Central memory CD4-positive, alpha-beta T cell (primary cell): ENCODE measurements around the gene CAVIN1.
"Not testable (repeated sequence)": the region's sequence is repeated elsewhere in the genome, so short reads cannot be mapped to it uniquely, and the experiment has no call there.

ENCODE experiments used
- DNase-seq: peaks from one replicate; pipeline ENCODE4 v3.0.0; 2022

Gene CAVIN1

DNA sequence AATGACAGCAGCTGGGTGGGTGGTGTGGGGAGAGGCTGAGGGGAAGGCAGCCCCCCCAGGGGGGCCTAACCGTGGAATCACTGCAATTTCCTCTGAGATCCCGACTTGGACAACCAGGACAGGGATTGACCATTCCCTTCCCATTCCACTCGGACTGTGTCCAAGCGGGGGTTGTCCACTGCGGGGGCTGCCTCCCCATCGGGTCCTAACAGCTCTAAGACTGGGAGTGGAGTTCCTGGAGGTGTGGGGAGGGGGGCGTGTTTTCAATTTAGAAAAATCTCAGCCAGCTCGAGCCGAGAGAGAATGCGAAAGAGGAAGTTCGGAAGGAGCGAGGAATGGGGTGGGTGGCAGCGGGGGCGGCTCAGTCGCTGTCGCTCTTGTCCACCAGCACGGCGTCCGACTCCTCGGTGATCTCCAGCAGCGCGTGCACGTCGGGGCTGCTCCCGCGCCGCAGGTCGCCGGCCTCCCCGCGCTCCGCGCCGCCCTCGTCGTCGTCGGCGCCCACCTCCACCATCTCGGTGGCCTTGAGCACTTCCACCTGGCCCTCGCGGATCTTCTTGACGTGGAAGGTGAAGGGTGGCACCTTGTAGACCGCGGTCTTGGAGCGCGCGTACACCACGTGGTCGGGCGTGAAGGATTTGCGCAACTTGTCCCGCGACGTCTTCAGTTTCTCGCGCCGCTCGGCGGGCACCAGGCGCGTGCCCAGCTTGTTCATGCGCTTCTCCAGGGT lies 18.6 kb downstream of the CAVIN1 start:
- no peak for DNase-seq

DNA sequence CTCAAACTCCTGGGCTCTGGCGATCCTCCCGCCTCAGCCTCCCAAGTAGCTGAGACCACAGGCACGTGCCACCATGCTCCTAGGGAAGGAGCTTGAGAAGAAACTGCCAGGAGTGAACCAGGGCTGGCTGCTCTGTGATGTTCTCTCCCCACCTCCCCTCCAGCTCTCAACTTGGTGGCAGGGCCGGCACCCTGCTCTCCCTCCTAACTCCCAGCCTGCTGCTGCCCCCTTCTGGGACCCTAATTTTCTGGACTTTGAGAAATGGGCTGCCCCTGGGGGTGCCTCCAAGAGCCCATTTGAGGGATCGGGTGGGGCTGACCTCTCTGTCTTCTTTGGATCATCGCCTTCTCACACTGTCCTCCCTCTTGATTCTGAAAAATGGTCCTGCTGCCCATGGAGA lies 19.9 kb downstream of the CAVIN1 start:
- no peak for DNase-seq

DNA sequence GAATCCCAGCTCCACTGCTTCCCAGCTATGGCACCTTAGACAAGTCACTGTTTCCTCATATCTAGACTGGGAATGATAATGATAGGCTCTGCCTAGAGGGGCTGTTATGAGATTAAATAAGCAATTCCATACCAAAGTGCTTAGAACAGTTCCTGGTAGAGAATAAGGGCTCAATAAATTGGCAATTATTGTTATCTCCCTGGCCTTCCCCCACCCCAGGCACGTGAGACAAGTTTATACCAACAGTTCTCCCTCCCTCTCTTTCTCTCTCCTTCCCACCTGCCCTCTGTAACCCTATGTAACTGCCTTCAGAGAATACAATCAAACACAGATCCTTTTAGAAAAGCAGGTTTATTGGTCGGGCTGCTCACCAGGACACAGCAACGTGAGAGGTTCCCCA lies 20.9 kb downstream of the CAVIN1 start:
- no peak for DNase-seq

DNA sequence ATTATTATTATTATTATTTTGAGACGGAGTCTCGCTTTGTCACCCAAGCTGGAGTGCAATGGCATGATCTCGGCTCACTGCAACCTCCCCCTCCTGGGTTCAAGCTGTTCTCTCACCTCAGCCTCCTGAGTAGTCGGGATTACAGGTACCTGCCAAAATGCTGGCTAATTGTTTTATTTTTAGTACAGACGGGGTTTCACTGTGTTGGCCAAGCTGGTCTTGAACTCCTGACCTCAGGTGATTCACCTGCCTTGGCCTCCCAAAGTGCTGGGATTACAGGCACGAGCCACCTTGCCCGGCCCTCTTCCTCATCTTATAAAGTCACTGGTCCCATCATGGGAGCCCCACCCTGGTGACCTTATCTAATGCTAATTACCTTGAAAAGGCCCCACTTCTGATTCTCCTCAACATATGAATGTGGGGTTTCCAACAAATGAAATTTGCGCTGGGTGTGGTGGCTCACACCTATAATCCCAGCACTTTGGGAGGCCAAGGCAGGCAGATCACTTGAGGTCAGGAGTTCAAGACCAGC lies 22.1 kb downstream of the CAVIN1 start:
- DNase-seq: not testable (repeated sequence)

DNA sequence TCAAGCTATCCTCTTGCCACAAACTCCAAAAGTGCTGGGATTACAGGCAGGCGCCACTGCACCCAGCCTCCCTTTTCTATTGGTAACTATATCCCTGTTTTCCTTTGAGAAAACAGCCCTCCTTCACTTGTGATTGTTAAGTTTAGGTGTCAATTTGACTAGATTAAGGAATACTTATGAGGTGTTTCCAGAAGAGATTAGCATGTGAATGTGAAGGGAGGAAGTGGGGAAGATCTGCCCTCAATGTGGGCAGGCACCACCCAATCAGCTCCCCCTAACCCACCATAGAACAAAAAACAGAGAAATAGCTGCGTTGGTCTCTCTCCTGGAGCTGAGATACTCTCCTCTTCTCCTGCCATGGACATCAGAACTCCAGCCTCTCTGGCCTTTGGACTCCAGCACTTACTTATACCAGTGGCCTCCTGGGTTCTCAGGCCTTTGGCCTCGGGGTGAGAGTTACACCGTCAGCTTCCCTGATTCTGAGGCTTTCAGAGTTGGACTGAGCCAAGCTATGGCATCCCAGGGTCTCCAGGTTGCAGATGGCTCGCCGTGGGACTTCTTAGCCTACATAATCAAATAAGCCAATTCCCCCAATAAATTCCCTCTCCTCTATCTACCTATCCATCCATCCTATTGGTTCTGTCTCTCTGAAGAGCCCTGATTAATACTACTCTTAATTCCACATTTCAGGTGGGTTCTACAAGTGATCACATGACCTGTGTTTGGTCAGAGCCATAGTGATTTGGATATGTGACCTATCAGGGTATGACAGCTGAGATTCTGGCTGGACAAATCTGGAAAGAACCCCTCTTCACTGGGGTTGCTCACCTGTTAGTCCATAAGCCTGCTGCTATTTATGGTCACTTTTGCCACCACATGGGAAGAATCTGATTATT lies 22.9 kb downstream of the CAVIN1 start:
- DNase-seq: no peak

DNA sequence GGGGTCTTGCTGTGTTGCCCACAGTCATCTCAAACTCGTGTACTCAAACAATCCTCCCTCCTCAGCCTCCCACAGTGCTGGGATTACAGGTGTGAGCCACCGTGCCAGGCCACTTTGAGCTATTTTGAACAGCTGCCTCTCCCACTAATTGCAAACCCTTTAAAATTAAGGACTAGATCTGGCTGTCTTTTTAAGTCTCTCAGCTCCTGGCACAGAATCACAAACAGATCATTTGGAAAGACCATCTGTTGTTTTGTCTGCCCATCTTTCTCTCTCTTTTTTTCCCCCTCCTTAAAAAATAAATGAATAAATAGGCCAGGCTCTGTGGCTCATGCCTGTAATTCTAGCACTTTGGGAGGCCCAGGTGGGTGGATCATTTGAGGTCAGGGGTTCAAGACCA lies 23.9 kb downstream of the CAVIN1 start:
- DNase-seq: no peak

DNA sequence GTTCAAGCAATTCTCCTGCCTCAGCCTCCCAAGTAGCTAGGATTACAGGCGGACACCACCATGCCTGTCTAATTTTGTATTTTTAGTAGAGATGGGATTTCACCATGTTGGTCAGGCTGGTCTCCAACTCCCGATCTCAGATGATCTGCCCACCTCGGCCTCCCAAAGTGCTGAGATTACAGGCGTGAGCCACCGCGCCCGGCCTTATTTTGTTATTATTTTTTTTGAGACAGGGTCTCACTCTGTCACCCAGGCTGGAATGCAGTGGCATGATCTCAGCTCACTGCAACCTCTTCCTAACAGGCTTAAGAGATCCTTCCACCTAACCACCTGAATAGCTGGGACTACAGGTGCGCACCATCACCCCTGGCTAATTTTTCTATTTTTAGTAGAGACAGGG lies 27.5 kb downstream of the CAVIN1 start:
- not testable (repeated sequence) for DNase-seq

DNA sequence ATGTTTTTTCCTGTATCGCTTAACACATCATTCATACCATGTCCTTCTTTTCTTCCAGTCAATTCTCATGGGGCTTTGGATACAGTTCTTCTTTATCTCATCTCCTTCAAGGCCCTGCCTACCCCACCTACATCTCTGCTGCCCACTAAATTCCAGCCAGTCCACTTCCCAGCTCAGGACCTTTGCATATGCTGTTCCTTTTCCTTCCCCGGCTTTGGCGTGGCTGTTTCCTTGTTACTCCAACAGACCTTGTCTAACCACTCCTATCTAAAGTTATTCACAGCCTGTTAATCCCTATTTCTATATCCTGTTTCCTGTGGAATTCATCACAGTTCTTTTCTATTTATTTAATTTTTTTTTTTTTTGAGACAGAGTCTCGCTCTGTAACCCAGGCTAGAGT lies 28.2 kb downstream of the CAVIN1 start:
- no peak for DNase-seq

DNA sequence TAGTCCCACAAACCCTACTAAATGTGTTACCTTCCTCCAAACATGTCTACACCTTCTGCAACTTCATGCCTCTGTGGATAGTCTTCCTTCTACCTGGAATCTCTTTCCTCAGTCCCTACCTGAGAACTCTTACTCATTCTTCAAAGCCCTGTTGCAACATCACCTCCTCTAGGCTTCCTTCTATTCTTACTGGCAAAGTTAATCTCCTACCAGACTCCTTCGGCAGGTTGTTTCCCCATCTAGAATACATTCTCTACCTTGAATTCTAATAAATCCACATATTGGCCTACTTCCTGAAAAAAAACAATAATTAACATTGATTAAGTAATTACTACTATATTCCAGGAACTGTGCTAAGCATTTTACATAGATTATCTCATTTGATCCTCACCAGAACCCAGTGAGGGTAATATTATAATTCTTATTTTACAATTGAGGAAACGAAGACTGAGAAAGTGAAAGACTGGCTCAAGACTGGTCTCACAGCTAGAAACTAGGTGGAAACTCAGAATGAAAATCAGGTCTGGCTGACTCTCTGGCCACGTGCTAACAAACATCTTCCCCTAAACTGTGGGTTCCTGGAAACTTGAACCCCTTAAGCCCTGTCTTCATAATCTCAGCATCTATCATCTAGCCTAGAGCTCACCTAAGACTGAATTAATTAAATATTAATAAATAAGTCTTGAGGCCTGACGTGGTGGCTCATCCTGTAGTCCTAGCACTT lies 30.2 kb downstream of the CAVIN1 start:
- no peak for DNase-seq

DNA sequence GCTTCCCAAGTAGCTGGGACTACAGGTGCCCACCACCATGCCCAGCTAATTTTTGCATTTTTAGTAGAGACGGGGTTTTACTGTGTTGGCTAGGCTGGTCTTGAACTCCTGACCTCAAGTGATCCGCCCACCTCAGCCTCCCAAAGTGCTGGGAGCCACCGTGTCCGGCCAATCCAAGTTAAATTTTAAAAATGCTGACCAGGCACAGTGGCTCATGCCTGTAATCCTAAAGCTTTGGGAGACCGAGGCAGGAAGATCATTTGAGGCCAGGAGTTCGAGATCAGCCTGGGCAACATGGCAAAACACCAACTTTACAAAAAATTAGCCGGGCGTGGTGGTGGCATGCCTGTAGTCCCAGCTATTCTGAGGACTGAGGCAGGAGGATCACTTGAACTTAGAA lies 31.6 kb downstream of the CAVIN1 start:
- not testable (repeated sequence) for DNase-seq

DNA sequence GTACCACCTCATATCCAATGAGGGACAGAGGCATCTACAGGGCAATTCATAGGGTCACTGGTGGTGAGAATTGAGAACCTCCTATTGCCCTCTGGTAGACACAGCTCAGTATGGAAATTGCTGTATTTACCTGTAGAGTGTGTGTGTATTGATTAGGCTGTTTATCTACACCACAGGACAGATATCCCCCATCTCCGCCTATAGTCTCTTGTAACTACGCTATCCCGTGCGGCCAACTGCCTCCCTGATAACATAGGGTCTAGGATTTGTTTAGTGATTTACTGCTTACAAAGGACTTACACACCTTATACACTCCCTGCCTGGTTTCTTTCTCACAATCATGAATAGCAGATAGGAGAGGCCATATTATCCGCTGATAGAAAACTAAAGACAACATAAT lies 33.2 kb downstream of the CAVIN1 start:
- no peak for DNase-seq

DNA sequence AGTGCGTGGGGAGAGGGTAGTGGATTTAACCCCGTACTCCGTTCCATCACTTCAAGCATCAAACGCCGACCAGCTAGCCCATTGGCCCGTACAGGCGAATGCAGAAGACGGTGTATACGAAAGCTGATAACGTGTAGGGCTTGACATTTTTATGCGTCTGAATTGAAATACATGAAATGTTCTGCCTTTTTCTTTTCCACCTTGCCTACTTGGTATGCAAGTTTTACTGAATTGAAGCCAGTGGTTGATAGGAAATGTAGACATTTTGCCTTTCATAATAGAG lies 34.0 kb downstream of the CAVIN1 start:
- no peak for DNase-seq

DNA sequence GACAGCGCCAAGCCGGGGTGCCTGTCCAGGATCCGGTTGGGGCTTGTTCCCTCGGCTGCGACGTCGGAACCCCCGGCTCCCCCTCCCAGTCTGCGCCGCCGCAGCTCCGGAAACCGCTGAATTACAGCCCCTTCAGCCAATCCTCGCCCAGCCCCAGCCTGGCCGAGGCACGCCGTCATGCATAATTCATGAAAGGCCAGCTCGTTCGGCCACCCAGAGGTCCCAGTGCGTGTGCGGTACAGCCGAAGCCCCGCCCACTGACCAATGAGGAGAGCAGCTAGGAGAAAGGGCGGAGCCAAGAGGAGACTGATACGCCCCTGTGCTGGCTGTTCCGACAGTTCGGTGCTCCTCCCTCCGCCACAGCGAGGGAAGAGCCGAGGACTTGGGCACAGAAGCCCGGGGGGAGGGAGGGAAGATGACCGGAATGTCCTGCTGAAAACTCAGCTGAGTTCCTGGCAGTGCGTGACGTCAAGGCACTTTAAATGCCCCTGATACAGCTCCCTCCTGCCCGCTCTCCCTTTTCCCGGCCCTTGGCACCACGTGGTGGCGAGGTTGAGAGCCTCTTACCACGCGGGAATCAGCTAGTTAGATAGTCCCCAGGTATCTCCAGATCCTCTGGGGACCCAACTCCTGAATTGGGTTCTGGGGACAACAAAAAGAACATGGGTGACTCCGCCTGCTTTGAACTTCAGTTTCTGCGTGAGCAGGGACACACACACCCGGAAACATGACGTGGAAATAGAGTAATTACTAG lies 34.5 kb downstream of the CAVIN1 start, which contains the start of gene STAT3:
STAT3 (minus strand) TSS at position 62 of the 754 bp plus-strand sequence. CDS start 39,926 bp downstream, outside the sequence.
- DNase-seq: peak; percentile 100

DNA sequence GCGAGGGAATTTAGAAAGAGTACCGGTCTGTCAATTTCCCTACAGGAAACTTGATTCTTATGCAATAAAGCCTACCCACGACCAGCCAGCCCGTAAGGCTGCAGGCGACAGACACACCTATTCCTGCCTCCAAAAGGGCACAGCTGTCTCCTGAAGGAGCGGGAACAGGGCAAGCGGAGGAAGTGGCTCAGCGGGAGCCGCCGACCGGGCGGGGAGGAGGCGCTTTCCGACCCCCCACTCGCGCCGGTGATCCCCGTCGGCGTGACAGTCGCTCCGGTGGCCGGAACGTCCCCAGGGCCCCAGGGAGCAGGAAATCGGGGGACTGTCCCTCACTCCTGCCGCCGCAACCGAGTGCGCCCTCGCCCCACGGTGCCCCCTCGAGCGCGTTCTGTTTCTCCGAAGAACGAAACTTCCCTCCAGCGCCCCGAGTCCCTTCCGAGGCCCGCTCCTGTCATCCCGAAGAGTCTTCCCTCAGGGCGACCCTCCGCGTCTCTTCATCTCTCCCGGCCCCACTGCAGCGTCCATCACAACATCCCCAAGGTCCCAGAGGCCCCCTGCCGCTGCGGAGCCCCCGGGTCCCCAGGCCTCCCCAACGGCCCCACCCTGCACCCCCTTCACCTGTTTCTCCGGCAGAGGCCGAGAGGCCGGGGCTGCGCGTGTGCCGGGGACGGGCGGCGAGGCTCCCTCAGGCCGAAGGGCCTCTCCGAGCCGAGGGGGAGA lies 35.2 kb downstream of the CAVIN1 start:
- DNase-seq: peak; percentile 29

DNA sequence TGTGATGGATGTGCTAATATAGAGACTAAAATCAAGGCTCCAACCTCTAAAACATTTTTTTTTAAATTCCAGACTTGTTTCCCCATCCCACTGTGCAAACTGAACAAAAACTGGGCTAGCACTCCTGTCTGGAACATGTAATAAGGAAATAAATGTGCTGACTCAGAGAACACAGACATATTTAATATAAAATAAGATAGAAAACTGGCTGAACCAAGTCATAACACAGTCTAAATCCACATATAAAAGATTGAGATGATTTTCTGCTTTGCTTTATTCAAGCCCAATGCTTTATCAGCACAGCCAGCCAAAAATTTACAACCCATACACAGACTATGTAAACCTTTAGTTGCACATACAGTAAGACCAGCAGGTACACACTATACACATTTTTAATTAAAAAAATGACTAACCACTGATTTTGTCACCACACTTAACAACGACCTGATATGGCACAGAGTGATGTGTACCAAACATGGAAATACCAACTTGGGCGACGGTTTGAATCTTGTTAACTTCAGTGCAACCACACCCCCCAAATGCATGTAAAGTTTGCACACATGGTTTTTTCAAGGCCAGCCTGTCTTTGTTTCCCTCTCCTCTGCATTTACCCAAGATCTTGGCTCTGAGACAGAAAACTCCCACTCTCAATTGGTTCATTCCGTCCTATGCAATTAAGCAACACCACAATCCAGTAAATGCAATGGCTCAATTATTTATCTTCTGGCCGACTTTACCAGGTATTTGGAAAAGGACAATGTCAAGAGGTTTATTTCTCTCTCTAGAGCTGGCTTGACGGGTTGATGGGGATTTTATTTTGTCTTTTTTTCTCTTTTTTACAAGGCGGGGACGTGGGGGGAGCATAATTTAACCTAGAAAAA lies 36.0 kb downstream of the CAVIN1 start:
- DNase-seq: peak; percentile 16

DNA sequence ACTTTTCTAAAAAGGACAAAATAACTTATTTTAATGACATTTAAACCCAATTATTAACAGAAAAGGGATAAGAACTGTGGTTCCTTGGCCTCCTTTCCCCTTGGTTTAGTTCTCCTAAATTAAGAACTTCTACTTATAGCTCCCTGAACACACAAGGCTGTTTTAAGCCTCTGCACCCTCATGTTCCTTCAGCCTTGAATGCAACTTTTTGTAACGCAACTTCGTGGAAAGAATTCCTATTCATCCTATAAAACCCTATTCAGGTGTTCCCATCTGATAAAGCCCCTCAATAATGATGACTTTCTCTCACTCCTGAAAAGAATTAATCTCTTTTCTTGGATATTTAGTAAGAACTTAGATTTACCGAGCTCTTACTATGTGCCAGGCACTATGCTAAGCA lies 41.2 kb downstream of the CAVIN1 start:
- DNase-seq: no peak

DNA sequence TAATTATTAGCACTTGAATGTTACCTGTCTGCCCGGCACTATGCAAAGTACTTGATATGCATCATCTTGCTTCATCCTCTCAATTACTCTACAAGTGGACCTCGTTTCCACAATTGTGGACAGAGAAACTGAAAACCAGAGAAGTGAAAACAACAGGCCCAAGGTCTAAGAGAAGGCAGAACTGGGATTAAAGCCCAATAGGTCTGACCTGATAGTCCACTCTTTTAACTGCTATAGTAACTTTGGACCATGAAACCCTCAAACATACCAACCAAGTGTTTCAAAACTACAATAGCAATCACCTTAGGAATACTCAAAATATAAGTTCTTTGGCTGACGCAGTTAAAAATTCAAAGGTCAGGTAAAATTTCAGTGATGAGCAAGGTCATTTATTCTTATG lies 42.1 kb downstream of the CAVIN1 start:
- DNase-seq: no peak

DNA sequence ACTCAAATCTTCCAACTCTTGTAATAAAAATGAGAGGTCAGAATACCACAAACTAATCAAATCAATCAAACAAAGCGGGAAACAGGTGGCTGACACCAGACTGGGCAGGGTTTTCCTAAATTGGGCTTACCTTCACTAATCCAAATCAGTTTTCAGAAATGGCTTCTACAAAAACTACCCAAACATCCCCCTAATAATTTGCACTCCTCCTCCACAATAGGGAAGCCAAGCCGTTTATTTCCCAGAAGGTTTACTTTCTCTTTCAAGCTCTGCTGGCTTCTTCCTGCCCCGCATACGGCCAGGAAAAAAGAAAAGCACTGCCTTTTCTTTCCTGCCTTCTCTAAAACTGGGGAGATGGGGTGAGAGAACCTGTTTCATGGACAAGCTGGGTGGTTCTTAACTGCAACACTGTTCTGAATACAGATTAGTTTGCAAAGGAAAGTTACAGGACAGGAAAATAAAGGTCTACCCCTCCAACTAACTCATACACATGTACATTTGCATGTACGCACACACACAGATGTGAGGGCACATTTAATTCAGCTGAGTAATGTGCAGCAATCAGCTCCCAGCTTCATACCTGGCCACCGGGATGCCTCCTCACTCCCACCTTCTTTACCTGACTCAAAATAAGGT lies 44.0 kb downstream of the CAVIN1 start:
- peak; percentile 10 for DNase-seq

DNA sequence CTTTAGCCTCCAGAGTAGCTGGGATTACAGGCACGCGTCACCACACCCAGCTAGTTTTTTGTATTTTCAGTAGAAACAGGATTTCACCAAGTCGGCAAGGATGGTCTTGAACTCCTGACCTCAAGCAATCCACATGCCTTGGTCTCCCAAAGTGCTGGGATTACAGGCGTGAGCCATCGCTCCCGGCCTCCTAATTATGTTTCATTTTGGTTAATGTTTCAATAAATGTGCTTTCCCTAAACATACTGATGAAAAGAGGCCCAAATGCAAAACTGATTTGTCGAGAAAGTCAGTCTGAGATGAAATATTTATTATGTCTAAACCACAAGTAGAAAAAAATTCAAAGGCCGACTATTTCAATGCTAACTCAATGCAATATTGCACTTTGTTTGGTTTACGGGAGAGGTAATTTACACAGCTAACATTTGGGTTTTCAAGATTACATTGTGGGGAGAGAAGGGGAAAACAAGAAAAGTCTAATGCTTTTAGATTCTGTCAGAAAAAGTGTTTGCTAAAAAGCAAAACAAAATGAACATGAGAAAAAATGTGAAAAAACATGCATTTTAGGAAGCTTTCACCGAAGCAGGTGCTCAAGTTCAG lies 44.6 kb downstream of the CAVIN1 start:
- DNase-seq: no peak

DNA sequence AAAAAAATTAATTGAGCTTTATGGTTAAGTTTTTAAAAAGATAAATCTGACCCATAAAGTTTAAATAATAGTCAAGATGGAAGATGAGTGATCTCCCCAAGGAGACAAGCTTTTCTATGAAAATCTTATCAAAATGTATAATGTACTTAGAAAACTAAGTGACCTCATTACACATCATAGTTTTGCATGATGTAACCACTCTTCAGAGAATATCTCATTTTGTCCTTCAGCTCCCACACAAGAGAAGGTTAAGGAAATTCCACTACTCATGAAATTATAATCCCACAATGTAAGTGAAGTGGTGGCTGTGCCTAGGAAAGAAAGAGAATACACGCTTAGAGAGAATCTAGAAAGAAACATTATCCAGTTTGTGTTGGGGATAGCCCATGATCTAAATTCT lies 49.2 kb downstream of the CAVIN1 start:
- no peak for DNase-seq
